Measurements from ENCODE around the gene ZNF471.

DNA sequence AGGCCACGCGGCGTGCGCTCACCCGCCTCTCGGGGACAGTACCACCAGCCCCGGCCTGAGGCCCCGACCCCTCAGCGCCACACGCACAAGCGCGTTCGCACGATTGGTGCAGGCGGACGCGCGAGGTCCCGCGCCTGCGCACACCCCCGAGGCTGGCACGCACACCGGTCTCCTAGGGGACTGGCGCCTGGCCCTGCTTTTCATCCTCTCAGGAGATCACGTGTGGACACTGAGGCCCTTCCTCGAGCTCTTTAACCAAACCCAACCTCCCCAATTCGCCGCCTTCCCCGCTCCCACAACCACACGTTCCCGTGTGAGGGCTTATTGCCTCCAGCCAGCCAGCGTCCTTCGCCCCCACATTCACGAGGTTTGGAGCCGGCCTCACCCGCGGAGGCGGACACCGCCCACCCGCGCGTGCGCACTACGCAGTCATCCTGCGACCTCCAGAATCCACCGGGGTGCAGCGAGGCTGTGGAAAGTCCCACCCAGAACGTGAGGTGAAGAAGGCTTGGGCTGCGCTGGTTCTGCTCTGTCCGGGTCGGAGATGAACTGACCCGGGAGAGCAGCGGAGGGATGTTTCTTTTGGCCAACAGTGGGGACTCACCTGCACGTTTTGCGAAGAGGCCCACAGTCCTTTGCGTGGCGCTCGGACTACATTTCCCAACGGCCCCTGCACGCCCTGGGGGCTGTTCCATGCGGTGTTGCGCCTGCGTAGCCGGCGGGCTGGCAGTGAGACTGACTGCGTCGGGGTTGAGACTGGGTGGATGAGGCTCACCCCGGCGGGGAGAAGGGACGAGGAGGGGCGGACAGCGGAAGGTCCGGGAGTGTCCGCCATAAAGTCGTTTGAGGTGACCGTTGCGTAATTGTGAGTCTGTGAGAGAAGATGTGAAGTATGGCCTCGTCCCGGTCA is 30.0 kb upstream of the ZNF471 start:
- TF ChIP-seq, protein P1, sequence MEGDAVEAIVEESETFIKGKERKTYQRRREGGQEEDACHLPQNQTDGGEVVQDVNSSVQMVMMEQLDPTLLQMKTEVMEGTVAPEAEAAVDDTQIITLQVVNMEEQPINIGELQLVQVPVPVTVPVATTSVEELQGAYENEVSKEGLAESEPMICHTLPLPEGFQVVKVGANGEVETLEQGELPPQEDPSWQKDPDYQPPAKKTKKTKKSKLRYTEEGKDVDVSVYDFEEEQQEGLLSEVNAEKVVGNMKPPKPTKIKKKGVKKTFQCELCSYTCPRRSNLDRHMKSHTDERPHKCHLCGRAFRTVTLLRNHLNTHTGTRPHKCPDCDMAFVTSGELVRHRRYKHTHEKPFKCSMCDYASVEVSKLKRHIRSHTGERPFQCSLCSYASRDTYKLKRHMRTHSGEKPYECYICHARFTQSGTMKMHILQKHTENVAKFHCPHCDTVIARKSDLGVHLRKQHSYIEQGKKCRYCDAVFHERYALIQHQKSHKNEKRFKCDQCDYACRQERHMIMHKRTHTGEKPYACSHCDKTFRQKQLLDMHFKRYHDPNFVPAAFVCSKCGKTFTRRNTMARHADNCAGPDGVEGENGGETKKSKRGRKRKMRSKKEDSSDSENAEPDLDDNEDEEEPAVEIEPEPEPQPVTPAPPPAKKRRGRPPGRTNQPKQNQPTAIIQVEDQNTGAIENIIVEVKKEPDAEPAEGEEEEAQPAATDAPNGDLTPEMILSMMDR (IDR thresholded peaks at IDR 0.05), result no peak
- no peak for TF ChIP-seq EP300 (IDR thresholded peaks at IDR 0.05)
- TF ChIP-seq POLR2AphosphoS5 (IDR thresholded peaks at IDR 0.05), result peak in 1 of 3 donors; percentile 71
- TF ChIP-seq POLR2A (IDR thresholded peaks at IDR 0.05), result no peak
